ENCODE measurements around the gene TSACC.
A peak's percentile ranks its signal among the peaks of the same experiment; 100 is the strongest.
"Not testable (repeated sequence)": the region's sequence is repeated elsewhere in the genome, so short reads cannot be mapped to it uniquely, and the experiment has no call there.

The TSACC gene

DNA sequence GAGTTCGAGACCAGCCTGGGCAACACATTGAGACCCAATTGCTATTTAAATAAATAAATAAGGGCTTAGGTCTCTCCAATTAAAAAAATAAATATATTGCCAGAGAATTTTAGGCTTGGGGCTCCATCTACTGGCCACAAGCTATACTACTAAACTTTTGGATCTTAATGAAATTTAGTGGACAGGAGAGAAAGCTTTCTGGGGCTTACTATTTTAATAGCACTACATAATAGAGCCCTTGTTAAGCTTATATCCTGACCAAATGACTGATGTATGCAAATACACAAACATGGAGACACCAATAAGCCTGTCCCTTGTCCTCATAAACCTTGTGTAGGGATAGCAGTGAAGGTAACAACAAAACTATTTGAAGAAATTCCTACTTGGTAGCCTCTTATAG lies 18.7 kb upstream of the TSACC start:
- peak; percentile 35 for TF ChIP-seq CTCF (IDR thresholded peaks at IDR 0.05; ENCODE audit: control extremely low read depth, extremely low read depth, low read depth, missing control alignments)
- peak; percentile 35 for DNase-seq (ENCODE audit: extremely low spot score)
- POLR2A ChIA-PET: interaction anchor here (0.6 kb wide), 1 partner anchor 43 kb away, joined by 3 read pairs; no protein-coding TSS in a partner anchor
- CTCF ChIA-PET: interaction anchor here (0.7 to 4.5 kb wide), 31 partner anchors 9 to 253 kb away, joined by 3 to 26 read pairs (median 4); partner anchors contain the start of genes CCT3, PMF1, SEMA4A and SMG5

- CTCF ChIA-PET: interaction anchor here (0.9 to 4.5 kb wide), 9 partner anchors 10 to 230 kb away, joined by 3 to 23 read pairs (median 6); partner anchors contain the start of genes CCT3 and TSACC
- DNase-seq (ENCODE audit: extremely low spot score): no peak
- POLR2A ChIA-PET: no interaction called here
- no peak for TF ChIP-seq CTCF (IDR thresholded peaks at IDR 0.05; ENCODE audit: control extremely low read depth, extremely low read depth, low read depth, missing control alignments)
Measured at GRCh38 chr1:156320560-156320959, 17.8 kb upstream of the TSACC start.

DNA sequence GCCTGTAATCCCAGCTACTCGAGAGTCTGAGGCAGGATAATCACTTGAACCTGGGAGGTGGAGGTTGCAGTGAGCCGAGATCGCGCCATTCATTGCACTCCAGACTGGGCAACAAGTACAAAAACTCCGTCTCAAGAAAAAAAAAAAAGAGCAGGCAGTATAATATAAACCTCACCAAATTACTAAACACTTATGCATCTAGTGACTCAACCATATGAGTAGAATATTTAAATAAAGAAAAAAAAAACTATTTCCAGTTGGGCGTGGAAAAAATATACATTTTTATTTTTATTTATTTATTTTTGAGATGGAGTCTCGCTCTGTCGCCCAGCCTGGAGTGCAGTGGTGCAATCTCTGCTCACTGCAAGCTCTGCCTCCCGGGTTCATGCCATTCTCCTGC lies 15.1 kb upstream of the TSACC start:
- CTCF ChIA-PET: interaction anchor here (0.6 to 1.5 kb wide), 5 partner anchors 10 to 227 kb away, joined by 3 to 4 read pairs (median 4); no protein-coding TSS in a partner anchor
- not testable (repeated sequence) for DNase-seq (ENCODE audit: extremely low spot score)
- POLR2A ChIA-PET: interaction anchor here (0.6 kb wide), 1 partner anchor 134 kb away, joined by 3 read pairs; no protein-coding TSS in a partner anchor

DNA sequence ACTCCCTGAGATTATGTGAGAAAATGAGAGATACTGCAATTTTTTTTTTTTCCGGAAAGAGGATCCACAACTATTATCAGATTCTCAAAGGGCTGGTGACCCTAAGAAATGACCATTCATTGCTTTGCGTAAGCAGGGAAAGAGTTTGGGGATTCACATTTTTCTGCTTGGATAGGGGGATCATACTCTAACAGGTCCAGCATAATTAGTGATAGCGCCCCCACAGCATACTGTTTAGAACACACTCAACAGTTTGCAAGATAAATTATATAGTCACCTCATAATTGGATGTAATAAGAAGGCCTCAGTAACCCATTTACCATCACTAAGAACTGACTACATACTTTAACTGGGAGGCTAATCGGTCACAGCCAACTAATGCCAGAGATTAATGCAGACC lies 2.1 kb upstream of the TSACC start:
- ChIA-PET POLR2A (interaction anchor here (0.6 to 1.0 kb wide), 2 partner anchors 54 to 111 kb away, joined by 3 to 12 read pairs; partner anchors contain the start of gene SMG5), CTCF (interaction anchor here (1.1 to 2.6 kb wide), 5 partner anchors 10 to 49 kb away, joined by 3 to 11 read pairs (median 4); no protein-coding TSS in a partner anchor)
- DNase-seq (ENCODE audit: extremely low spot score): no peak
- TF ChIP-seq CTCF (IDR thresholded peaks at IDR 0.05; ENCODE audit: control extremely low read depth, extremely low read depth, low read depth, missing control alignments): peak; percentile 5

DNA sequence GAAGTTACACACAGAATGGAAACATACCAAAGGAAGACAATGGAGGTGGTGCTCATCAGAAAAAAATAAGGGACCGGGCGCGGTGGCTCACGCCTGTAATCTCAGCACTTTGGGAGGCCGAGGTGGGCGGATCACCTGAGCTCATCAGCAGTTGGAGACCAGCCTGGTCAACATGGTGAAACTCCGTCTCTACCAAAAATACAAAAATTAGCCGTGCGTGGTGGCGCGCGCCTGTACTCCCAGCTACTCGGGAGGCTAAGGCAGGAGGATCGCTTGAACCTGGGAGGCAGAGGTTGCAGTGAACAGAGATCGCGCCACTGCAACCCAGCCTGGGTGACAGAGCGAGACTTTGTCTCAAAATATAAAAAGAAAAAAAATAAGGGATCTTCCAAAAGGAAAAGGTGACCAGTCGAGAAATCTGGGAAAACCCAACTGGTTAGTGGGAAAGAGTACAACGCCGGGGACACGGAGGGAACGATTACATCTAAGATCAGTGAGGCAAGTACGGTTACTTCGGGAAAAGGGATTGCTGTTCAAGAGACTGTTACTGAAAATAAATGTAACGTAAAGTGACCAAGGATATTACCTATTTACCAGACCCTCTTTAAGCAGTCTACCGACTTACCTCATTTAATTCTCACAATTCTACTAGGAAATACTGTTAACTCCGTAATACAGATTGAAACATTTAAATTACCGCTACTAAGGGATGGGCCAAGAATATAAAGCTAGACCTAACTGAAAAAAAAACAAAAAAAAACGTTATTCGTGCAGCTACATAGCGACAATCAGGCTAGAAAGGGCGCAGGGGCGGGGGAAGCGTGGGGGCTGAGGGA lies 1.1 kb upstream of the TSACC start:
- no peak for DNase-seq (ENCODE audit: extremely low spot score)
- ChIA-PET CTCF (interaction anchor here (0.9 to 2.6 kb wide), 7 partner anchors 11 to 247 kb away, joined by 3 to 11 read pairs (median 3); no protein-coding TSS in a partner anchor), POLR2A (interaction anchor here (0.6 kb wide), 1 partner anchor 112 kb away, joined by 12 read pairs; no protein-coding TSS in a partner anchor)
- TF ChIP-seq CTCF (IDR thresholded peaks at IDR 0.05; ENCODE audit: control extremely low read depth, extremely low read depth, low read depth, missing control alignments): no peak

DNA sequence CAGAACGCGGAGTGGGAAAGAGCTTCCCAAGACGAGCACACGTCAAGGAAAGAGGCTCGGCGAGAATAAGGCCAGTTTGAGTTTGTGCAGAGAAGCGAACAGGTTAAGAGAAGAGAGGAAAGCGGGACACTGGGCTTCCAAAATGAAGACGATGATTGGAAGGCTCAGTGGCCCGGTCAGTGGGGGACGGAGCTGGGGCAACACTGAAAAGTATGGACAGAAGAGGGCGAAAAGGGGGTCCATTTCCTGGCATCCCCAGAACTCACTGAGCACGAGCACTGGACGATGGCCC lies 492 bp upstream of the TSACC start:
- no peak for TF ChIP-seq CTCF (IDR thresholded peaks at IDR 0.05; ENCODE audit: control extremely low read depth, extremely low read depth, low read depth, missing control alignments)
- no peak for DNase-seq (ENCODE audit: extremely low spot score)
- ChIA-PET CTCF (interaction anchor here (0.9 to 2.6 kb wide), 6 partner anchors 12 to 247 kb away, joined by 3 to 11 read pairs (median 4); no protein-coding TSS in a partner anchor), POLR2A (no interaction called here)

Data from GM10248 (cell line).